ENCODE data around the gene SPHK2.

- no peak for TF ChIP-seq CTCF (IDR thresholded peaks at IDR 0.05)
- no peak for TF ChIP-seq POLR2A (IDR thresholded peaks at IDR 0.05)
Measured at GRCh38 chr19:48619692-48620585, 633 bp downstream of the SPHK2 start.
